Measurements from ENCODE around the gene PGGHG.

DNA sequence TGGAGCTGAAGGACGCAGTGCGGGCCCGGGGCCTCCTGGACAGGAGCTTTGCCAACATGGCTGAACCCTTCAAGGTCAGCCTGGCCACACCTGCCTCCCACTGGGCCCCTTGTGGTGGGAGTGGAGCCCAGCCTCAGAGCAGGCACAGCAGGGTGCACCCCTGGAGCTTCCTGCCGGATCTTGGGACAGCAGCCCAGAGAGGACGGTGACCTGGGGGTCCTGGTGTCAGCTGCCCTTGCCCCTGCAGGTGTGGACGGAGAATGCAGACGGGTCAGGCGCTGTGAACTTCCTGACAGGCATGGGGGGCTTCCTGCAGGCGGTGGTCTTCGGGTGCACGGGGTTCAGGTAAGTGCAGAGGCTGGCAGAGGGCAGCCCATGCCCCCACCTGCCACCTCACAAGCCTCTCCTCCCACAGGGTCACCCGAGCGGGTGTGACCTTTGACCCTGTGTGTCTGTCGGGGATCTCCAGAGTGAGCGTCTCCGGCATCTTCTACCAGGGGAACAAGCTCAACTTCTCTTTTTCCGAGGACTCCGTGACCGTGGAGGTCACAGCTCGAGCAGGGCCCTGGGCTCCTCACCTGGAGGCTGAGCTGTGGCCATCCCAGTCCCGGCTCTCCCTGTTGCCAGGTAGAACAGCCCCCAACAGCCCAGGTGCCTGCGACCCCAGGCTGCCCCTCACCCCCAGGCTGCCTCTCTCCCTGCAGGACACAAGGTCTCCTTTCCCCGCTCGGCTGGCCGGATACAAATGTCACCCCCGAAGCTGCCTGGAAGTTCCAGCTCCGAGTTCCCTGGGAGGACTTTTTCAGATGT, 5.1 kb downstream of the PGGHG start:
- TF ChIP-seq, protein P1, sequence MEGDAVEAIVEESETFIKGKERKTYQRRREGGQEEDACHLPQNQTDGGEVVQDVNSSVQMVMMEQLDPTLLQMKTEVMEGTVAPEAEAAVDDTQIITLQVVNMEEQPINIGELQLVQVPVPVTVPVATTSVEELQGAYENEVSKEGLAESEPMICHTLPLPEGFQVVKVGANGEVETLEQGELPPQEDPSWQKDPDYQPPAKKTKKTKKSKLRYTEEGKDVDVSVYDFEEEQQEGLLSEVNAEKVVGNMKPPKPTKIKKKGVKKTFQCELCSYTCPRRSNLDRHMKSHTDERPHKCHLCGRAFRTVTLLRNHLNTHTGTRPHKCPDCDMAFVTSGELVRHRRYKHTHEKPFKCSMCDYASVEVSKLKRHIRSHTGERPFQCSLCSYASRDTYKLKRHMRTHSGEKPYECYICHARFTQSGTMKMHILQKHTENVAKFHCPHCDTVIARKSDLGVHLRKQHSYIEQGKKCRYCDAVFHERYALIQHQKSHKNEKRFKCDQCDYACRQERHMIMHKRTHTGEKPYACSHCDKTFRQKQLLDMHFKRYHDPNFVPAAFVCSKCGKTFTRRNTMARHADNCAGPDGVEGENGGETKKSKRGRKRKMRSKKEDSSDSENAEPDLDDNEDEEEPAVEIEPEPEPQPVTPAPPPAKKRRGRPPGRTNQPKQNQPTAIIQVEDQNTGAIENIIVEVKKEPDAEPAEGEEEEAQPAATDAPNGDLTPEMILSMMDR (IDR thresholded peaks at IDR 0.05) = no peak
- TF ChIP-seq EZH2phosphoT487 (IDR thresholded peaks at IDR 0.05) = no peak
